ENCODE results near the gene PID1.

PID1 gene

DNA sequence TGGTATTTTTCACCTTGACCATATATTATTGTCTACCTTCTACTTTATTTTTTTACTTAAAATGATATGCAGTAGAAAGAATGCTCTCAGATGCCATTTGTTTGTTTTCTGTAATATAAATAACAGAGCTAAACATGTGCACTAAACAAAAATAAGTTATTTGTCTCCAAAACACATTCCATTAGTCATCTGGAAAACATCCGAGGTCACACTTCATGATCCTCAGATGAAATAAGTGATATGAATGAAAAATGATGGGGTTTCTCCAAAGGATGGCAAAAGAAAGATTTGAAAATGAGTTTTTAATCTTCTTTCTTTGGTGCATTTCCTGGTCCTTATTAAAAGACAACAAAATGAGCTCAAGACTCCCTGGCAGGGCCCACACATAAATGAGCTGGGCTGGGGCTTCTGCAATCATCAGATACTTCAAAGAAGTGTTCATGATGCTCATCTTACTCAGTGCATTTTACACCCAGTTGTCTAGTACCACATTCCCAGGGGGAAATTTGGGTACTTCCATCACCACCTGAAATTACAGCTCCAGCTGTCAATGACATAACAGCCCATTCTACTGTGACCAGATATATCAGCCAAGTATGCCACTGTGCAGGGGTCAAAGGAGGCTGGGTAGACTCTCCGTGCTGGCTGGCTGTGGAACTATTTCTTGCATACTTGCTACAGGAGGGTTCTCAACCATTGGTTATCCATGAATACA, 283.5 kb downstream of the PID1 start:
- ATAC-seq: no peak

DNA sequence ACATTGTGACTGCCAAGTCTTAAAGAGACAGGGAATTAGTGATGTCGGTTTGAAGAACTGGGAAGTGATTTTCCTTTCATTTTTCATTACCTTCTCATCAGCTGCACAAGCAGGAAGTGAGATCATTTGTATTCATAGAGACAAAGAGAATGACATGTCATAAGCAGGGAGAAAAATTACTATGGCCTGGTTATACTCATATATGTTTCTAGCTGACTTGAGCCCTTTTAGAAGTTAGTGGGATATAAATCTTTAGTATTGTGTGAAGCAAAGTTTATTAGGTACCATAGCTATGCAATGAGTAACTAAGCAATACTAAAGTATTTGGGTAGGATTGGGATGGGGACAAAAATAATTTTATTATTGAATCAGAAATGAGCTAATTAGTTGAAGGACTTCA, 284.1 kb downstream of the PID1 start:
- no peak for ATAC-seq

DNA sequence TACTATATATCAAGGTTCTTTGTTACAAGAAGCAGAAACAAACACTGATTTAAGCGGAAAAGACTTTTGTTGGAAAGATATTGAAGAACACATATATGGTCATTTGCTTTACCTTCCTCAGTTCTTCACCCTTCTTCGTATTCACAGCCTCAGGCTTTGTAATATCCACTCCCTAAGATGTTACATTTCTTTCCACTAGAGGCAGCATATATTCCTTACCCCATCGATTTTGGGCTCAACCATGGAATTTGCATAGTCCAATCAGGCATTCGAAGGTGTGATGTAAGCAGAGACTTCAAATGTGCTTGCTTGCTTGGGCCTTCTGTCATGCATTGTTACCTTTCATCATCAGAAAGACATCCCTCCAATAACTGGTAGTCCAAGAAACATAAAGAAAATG, 287.4 kb downstream of the PID1 start:
- ATAC-seq: no peak

DNA sequence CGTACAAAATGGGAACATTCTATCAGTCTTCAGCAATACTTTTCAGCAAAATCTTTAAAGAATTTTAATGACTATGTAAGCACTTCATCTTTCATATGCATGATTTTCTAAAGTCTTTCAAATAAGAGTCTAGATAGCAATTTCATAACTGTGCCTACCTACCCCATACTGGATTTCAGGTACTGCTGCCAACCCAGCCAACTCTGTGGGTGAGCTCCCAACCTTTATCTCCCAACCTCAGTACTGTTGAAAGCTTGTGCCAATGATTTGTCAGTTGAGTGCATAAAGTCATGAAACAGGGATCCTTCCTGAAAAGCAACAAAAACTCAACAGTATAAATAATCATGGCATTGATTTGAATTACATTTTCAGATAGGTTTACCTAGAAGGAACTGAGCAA, 296.9 kb downstream of the PID1 start:
- no peak for ATAC-seq

Measured in activated CD4-positive, CD25-positive, alpha-beta regulatory T cell treated with anti-CD3 and anti-CD28 coated beads, Interleukin-2, amount 50 U/mL, for 24 hours (primary cell).